Epidermal melanocyte (primary cell): ENCODE results near the gene NBEA.

Experiments
- DNase-seq: peaks from one replicate; pipeline ENCODE4 v3.0.0; 2011; ENCODE audit warnings: low spot score; ENCODE audit not compliant: insufficient read length

Gene NBEA

GRCh38 chr13:35500144-35500543 lies 558.1 kb downstream of the NBEA start:
- DNase-seq, result no peak

- no peak for DNase-seq
Observed at GRCh38 chr13:35501661-35502235, 559.7 kb downstream of the NBEA start.

GRCh38 chr13:35502456-35502855 lies 560.4 kb downstream of the NBEA start:
- DNase-seq, result no peak

- peak; percentile 21 for DNase-seq
Observed at GRCh38 chr13:35512271-35512920, 570.3 kb downstream of the NBEA start.

- DNase-seq, result no peak
Observed at GRCh38 chr13:35514061-35514477, 572.0 kb downstream of the NBEA start.

GRCh38 chr13:35514801-35515502 lies 572.9 kb downstream of the NBEA start:
- no peak for DNase-seq

- DNase-seq, result no peak
Observed at GRCh38 chr13:35518337-35518946, 576.4 kb downstream of the NBEA start.

GRCh38 chr13:35524171-35524570 lies 582.1 kb downstream of the NBEA start:
- no peak for DNase-seq

GRCh38 chr13:35526577-35526976 lies 584.5 kb downstream of the NBEA start:
- no peak for DNase-seq

- DNase-seq, result no peak
Observed at GRCh38 chr13:35527451-35527850, 585.4 kb downstream of the NBEA start.

GRCh38 chr13:35530147-35530546 lies 588.1 kb downstream of the NBEA start:
- DNase-seq, result no peak

GRCh38 chr13:35530581-35530980 lies 588.5 kb downstream of the NBEA start:
- no peak for DNase-seq

GRCh38 chr13:35531526-35531925 lies 589.5 kb downstream of the NBEA start:
- no peak for DNase-seq

- DNase-seq, result no peak
Observed at GRCh38 chr13:35534343-35534742, 592.3 kb downstream of the NBEA start.

GRCh38 chr13:35548790-35549189 lies 606.7 kb downstream of the NBEA start:
- no peak for DNase-seq

GRCh38 chr13:35549481-35549880 lies 607.4 kb downstream of the NBEA start:
- no peak for DNase-seq

- DNase-seq, result no peak
Observed at GRCh38 chr13:35552172-35552844, 610.2 kb downstream of the NBEA start.

GRCh38 chr13:35554972-35555623 lies 613.0 kb downstream of the NBEA start:
- no peak for DNase-seq

GRCh38 chr13:35557475-35557874 lies 615.4 kb downstream of the NBEA start:
- no peak for DNase-seq

- DNase-seq, result no peak
Observed at GRCh38 chr13:35561540-35561939, 619.5 kb downstream of the NBEA start.

GRCh38 chr13:35565273-35565672 lies 623.2 kb downstream of the NBEA start:
- DNase-seq, result no peak
